ELF-1 (cell line): ENCODE data around the gene BACH2.
"Not testable (repeated sequence)": the region's sequence is repeated elsewhere in the genome, so short reads cannot be mapped to it uniquely, and the experiment has no call there.

ENCODE experiments used
- DNase-seq: peaks from one replicate; pipeline ENCODE4 v3.0.0-alpha.2; 2016; ENCODE audit warnings: low read depth, low spot score

The BACH2 gene

GRCh38 chr6:90158936-90159335 lies 137.7 kb downstream of the BACH2 start:
- no peak for DNase-seq

DNA sequence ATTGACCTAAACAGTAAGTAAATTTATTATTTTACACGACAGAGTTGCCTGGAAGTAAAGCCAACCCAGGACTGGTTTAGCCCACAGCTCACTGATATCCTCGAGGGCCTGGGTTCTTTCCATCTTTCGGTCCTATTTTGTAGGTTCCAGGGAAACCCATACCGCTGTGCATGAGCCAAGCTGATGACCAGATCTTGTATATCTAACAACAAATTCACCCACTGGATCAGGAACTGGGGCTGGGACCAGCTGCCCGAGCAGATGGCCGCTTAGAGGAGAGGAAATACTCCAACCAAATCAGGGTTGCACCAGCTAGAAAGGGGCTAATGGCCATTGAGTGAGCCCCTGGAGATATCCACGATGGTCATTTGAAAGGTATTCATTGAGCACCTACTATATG lies 139.2 kb downstream of the BACH2 start:
- DNase-seq: no peak

- DNase-seq: no peak
These were observed 139.8 kb downstream of the BACH2 start for GRCh38 chr6:90156861-90157260.

- DNase-seq: no peak
These were observed 141.7 kb downstream of the BACH2 start for GRCh38 chr6:90154755-90155470.

DNA sequence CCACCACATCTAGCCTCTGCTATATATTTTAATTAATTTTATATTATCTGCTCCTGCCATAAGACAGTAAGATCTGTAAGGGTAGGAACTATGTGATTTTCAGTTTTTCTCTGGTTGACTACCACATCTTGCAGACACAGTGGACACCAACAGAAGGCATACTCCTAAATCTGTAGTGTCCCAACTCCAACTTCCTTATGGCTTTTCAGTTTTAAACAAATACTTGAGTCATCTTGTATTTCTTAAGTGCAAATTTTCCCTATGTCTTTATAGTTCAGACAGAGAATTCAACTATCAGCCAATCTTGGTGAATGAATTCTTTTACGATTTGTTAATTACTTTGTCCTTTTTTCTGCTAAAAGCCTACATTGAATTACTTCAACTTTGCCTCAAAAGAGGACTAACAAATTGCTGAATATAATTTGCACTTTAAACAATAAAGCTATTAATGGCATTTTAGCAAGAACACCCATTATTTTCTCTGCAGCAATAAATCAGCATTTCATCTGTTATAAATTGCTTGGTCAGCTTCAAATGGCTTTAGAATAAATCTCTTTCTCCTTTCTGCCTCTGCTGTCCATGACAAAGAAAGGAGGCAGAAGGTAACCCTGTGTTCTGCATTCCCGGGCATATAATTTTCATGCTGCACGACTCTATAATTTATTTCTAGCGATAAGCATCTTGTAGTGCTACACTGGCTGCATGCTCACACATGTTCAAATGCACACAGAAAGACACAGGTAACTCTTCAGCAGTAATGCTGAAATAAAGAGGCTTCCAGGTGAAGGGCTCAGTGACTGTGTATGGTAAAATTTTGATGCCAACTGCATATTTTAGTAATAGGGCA lies 144.8 kb downstream of the BACH2 start:
- DNase-seq: no peak

DNA sequence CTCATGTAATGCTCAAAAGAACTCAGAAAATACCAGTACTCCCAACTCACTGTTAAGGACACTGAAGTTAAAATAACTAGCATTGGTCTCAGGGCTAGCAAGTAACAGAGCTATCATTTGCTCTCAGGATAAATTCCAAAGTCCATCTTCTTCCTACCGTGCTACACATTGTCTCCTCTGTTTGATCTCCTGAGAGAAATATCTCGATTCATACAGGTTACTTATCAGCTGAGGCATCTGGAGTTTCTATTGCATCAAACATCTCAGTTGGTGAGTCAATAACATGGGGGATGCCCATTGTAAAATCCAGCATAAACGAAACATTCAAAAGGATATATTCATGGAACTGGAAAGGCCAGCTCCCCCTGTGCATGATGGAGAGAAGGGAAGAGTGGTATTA lies 147.4 kb downstream of the BACH2 start:
- no peak for DNase-seq

DNA sequence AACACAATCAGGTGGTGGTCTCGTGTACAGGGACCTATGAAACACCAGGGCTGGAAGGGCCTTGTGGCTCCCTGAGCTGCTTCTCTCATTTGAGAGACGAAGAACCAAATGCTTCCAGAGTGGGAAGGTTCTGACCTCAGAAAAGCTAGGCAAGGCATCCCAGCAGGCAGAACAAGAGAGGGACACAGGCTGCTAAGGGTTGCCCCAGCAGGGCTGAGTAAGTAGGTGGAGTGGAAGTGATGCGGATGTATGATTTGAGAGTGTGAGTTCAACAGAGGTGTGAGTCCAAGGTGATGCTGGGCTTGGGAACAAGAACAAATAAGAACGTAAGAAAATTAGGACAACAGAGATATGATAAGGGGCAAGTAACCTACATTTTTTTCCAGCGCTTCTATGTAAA lies 147.8 kb downstream of the BACH2 start:
- no peak for DNase-seq

GRCh38 chr6:90146921-90147649 lies 149.6 kb downstream of the BACH2 start:
- no peak for DNase-seq

DNA sequence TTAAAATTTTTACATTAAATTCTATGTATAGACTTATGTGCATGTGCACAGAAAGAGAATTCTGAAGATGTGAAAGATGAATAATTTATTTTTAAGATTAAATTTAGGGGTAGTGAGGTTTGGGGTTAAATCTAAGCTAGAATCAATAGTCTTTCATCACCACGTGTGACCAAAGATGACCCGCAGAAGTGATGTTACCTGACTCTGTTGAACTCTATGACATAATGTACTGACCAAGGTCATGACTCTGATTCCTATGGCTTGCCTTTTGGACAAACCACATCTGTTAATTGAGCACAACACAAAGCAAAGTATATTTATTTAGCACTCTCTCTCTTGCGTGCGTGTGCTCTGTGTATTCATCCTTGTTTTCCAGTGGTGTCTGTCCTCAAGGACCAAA lies 150.6 kb downstream of the BACH2 start:
- no peak for DNase-seq

DNA sequence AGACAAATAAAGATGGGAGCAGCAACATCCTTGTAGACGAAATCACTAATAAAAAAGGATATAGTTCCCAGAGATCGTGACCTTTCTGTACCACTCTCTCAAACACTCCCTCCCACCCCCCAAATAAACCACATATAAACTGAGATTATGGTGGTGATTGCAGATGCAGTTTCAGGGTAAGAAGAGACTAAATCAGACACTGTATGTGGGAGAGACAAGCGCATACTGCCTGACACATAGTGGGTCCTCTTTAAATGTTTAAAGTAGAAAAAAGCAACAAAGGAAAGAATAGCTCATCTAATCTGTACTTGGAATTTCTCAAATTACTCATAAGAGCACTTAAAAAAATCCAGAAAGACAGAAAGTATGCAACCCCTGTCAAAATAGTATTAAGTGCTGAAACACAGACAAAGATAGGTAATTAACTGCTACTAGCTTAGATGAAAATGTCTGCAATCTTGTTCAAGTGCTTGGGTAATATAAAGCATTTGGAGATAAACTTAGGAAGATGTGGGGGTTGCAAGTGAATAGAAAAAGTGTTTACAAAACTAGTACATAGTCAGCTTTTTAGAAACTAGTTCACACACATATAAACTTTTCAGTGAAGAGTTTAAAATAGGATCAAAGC lies 151.6 kb downstream of the BACH2 start:
- DNase-seq: no peak

- DNase-seq: no peak
These were observed 152.2 kb downstream of the BACH2 start for GRCh38 chr6:90144396-90144795.

GRCh38 chr6:90140683-90141082 lies 156.0 kb downstream of the BACH2 start:
- no peak for DNase-seq

GRCh38 chr6:90139272-90139817 lies 157.3 kb downstream of the BACH2 start:
- DNase-seq: no peak

GRCh38 chr6:90136837-90137568 lies 159.6 kb downstream of the BACH2 start:
- no peak for DNase-seq

GRCh38 chr6:90136176-90136575 lies 160.5 kb downstream of the BACH2 start:
- no peak for DNase-seq

DNA sequence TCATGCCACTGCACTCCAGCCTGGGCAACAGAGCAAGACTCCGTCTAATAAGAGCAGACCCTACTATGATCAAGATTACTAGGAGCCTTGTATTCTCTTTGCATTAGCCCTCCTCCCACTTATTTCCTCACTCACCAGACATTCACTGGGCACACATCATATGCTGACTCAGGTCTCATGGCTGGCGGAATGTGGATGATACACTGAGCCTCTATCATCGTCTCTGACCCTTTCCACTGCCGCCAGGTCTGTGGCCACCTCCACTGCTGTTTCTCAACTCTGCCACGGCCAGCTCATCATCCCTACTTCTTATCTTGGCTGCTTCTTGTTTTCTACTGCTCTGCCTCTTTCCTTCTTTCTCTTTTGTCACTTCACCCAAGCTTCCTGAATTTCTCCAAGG lies 161.0 kb downstream of the BACH2 start:
- no peak for DNase-seq

DNA sequence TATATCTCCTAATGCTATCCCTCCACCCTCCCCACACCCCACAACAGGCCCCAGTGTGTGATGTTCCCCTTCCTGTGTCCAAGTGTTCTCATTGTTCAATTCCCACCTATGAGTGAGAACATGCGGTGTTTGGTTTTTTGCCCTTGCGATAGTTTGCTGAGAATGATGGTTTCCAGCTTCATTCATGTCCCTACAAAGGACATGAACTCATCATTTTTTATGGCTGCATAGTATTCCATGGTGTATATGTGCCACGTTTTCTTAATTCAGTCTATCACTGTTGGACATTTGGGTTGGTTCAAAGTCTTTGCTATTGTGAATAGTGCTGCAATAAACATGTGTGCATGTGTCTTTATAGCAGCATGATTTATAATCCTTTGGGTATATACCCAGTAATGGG lies 163.0 kb downstream of the BACH2 start:
- DNase-seq: not testable (repeated sequence)

GRCh38 chr6:90131614-90132423 lies 164.8 kb downstream of the BACH2 start:
- no peak for DNase-seq

GRCh38 chr6:90131125-90131524 lies 165.5 kb downstream of the BACH2 start:
- DNase-seq: no peak

DNA sequence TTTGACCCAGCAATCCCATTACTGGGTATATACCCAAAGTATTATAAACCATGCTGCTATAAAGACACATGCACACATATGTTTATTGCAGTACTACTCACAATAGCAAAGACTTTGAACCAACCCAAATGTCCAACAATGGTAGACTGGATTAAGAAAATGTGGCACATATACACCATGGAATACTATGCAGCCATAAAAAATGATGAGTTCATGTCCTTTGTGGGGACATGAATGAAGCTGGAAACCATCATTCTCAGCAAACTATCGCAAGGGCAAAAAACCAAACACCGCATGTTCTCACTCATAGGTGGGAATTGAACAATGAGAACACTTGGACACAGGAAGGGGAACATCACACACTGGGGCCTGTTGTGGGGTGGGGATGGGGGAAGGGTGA lies 168.0 kb downstream of the BACH2 start:
- DNase-seq: not testable (repeated sequence)
